Fibroblast of villous mesenchyme (primary cell): ENCODE measurements around the gene ZBTB25. TPM values are rescaled to one million over a fixed set of nuclear protein-coding genes. Genes with fewer than 3 reads are reported as not detected.

Experiments used
- DNase-seq: peaks from one replicate; pipeline ENCODE4 v3.0.0-alpha.2; 2010; ENCODE audit warnings: low read depth
- H3K4me3 ChIP-seq: 2 replicates; pipeline ENCODE4 v1.5.1; 2011; ENCODE audit warnings: low read depth, mild to moderate bottlenecking, low read length
- CTCF ChIP-seq: IDR thresholded peaks from 2 replicates; pipeline ENCODE4 v1.5.1; 2012; ENCODE audit warnings: low read depth, mild to moderate bottlenecking, low read length; ENCODE audit not compliant: insufficient read depth
- total RNA-seq: library from RNA; depleted of rRNA; stranded (reverse); fragments of >200 nt; gene quantifications from 2 replicates; pipeline ENCODE4 v1.2.3, GENCODE V29; 2012

ZBTB25 gene
- 8.6 and 9.0 TPM in 2 replicates for total RNA-seq

- no peak for TF ChIP-seq CTCF
- DNase-seq, result peak; percentile 93
- H3K4me3 ChIP-seq, result peak within 1 kb of the TSS; percentile 95
These were observed at the start of gene ZBTB25 for GRCh38 chr14:64503434-64504309. Gene ZBTB25 (minus strand): TSS chr14:64503838. CDS start chr14:64490533, 13,305 bp downstream.

- no peak for DNase-seq
- H3K4me3 ChIP-seq, result no peak overlapping the region
- TF ChIP-seq CTCF, result no peak
These were observed 47.1 kb upstream of the ZBTB25 start for GRCh38 chr14:64550621-64551333.

- TF ChIP-seq CTCF, result no peak
- H3K4me3 ChIP-seq, result peak within 1 kb of the TSS; percentile 44
- DNase-seq, result peak; percentile 49
These were observed 46.4 kb upstream of the ZBTB25 start, which contains the start of gene PPP1R36 for GRCh38 chr14:64549791-64550620. Gene PPP1R36 (plus strand): TSS chr14:64549961. CDS start chr14:64549998, 37 bp downstream.

- no peak overlapping the region for H3K4me3 ChIP-seq
- DNase-seq, result peak; percentile 44
- no peak for TF ChIP-seq CTCF
These were observed 45.4 kb upstream of the ZBTB25 start for GRCh38 chr14:64549016-64549415.

- peak overlapping the region; percentile 85 for H3K4me3 ChIP-seq
- peak; percentile 52 for DNase-seq
- TF ChIP-seq CTCF, result no peak
These were observed 41.1 kb upstream of the ZBTB25 start for GRCh38 chr14:64544607-64545312.

GRCh38 chr14:64542836-64543201, 39.2 kb upstream of the ZBTB25 start:
- no peak for TF ChIP-seq CTCF
- DNase-seq, result no peak
- peak overlapping the region; percentile 85 for H3K4me3 ChIP-seq
